HG02678 (cell line): Measurements from ENCODE around the gene FEZ2.
"Not testable (repeated sequence)": the region's sequence is repeated elsewhere in the genome, so short reads cannot be mapped to it uniquely, and the experiment has no call there.

Experiments
- ATAC-seq: cut with Tn5 transposase; IDR thresholded peaks from one replicate; pipeline ENCODE4 v1.9.1; 2021; ENCODE audit warnings: mild to moderate bottlenecking, moderate library complexity; ENCODE audit not compliant: unreplicated experiment

FEZ2 gene

GRCh38 chr2:36597532-36598377, at the start of gene FEZ2:
Gene FEZ2 (minus strand): TSS chr2:36598168. CDS start chr2:36598142, 26 bp downstream.
- ATAC-seq: peak; percentile 99

GRCh38 chr2:36634981-36635597, 37.1 kb upstream of the FEZ2 start:
- no peak for ATAC-seq

GRCh38 chr2:36633470-36634092, 35.6 kb upstream of the FEZ2 start:
- ATAC-seq: no peak

- no peak for ATAC-seq
These were observed 28.8 kb upstream of the FEZ2 start for GRCh38 chr2:36626756-36627155.

- ATAC-seq: no peak
These were observed 28.1 kb upstream of the FEZ2 start for GRCh38 chr2:36626071-36626470.

GRCh38 chr2:36625304-36625703, 27.3 kb upstream of the FEZ2 start:
- ATAC-seq: no peak

GRCh38 chr2:36620321-36620720, 22.4 kb upstream of the FEZ2 start:
- no peak for ATAC-seq

GRCh38 chr2:36618381-36618780, 20.4 kb upstream of the FEZ2 start:
- peak; percentile 98 for ATAC-seq

GRCh38 chr2:36616947-36617346, 19.0 kb upstream of the FEZ2 start:
- ATAC-seq: no peak

GRCh38 chr2:36615222-36615621, 17.3 kb upstream of the FEZ2 start:
- ATAC-seq: no peak

- no peak for ATAC-seq
These were observed 15.8 kb upstream of the FEZ2 start for GRCh38 chr2:36613801-36614200.

- ATAC-seq: no peak
These were observed 13.5 kb upstream of the FEZ2 start for GRCh38 chr2:36611316-36611990.

- ATAC-seq: no peak
These were observed 11.5 kb upstream of the FEZ2 start for GRCh38 chr2:36609507-36609906.

- no peak for ATAC-seq
These were observed 10.0 kb upstream of the FEZ2 start for GRCh38 chr2:36607947-36608346.

- ATAC-seq: no peak
These were observed 9.0 kb upstream of the FEZ2 start for GRCh38 chr2:36606925-36607324.

GRCh38 chr2:36605273-36605672, 7.3 kb upstream of the FEZ2 start:
- ATAC-seq: no peak

GRCh38 chr2:36603629-36604028, 5.7 kb upstream of the FEZ2 start:
- not testable (repeated sequence) for ATAC-seq

GRCh38 chr2:36597003-36597531, 901 bp downstream of the FEZ2 start:
- no peak for ATAC-seq

GRCh38 chr2:36596397-36596796, 1.6 kb downstream of the FEZ2 start:
- no peak for ATAC-seq

GRCh38 chr2:36594849-36595248, 3.1 kb downstream of the FEZ2 start:
- no peak for ATAC-seq

GRCh38 chr2:36589230-36589630, 8.7 kb downstream of the FEZ2 start:
- ATAC-seq: no peak
